Peyer's patch (tissue), 4 donors: ENCODE data around the gene RIMBP2.

Experiments
- CTCF ChIP-seq, 6 experiments: fragments of 450-650 bp in 4 of 6; fragments of 200-600 bp in 2 of 6; sonication (generic) in 1 of 6; IDR thresholded peaks; one replicate each; pipeline ENCODE4 v1.5.1; 2017 to 2019; ENCODE audit warnings: antibody characterized with exemption in 6 of 6, mild to moderate bottlenecking in 3 of 6, moderate library complexity in 1 of 6
- POLR2A ChIP-seq, 2 donors: fragments of 450-650 bp; IDR thresholded peaks; one replicate each; pipeline ENCODE4 v1.5.1; 2017; ENCODE audit warnings: antibody characterized with exemption in 2 of 2, mild to moderate bottlenecking in 2 of 2, moderate library complexity in 2 of 2

- TF ChIP-seq POLR2A (IDR thresholded peaks at IDR 0.05) (no peak), CTCF (IDR thresholded peaks at IDR 0.05) (no peak)
Observed at GRCh38 chr12:130449291-130449690, 266.8 kb downstream of the RIMBP2 start.
